ENCODE measurements around the gene OR11H12.
"Not testable (repeated sequence)": the region's sequence is repeated elsewhere in the genome, so short reads cannot be mapped to it uniquely, and the experiment has no call there.

GRCh38 chr14:18638785-18639184, 37.9 kb downstream of the OR11H12 start:
- not testable (repeated sequence) for TF ChIP-seq POLR2A (IDR thresholded peaks at IDR 0.05; ENCODE audit: extremely low read depth, insufficient read length); MAX (IDR thresholded peaks at IDR 0.05; ENCODE audit: low read depth, low read length); MYC (IDR thresholded peaks at IDR 0.05; ENCODE audit: low read depth, low read length)
- TF ChIP-seq, protein P1, sequence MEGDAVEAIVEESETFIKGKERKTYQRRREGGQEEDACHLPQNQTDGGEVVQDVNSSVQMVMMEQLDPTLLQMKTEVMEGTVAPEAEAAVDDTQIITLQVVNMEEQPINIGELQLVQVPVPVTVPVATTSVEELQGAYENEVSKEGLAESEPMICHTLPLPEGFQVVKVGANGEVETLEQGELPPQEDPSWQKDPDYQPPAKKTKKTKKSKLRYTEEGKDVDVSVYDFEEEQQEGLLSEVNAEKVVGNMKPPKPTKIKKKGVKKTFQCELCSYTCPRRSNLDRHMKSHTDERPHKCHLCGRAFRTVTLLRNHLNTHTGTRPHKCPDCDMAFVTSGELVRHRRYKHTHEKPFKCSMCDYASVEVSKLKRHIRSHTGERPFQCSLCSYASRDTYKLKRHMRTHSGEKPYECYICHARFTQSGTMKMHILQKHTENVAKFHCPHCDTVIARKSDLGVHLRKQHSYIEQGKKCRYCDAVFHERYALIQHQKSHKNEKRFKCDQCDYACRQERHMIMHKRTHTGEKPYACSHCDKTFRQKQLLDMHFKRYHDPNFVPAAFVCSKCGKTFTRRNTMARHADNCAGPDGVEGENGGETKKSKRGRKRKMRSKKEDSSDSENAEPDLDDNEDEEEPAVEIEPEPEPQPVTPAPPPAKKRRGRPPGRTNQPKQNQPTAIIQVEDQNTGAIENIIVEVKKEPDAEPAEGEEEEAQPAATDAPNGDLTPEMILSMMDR (IDR thresholded peaks at IDR 0.05; ENCODE audit: low read depth, low read length): not testable (repeated sequence)
